A204.1 (cell line): Measurements from ENCODE around the gene STMN3.

Source experiments
- FAIRE-seq: peaks from 2 replicates; lab custom pipeline; 2012; peaks lifted over from hg19 to GRCh38; lab: Jason Lieb, UNC

The STMN3 gene

DNA sequence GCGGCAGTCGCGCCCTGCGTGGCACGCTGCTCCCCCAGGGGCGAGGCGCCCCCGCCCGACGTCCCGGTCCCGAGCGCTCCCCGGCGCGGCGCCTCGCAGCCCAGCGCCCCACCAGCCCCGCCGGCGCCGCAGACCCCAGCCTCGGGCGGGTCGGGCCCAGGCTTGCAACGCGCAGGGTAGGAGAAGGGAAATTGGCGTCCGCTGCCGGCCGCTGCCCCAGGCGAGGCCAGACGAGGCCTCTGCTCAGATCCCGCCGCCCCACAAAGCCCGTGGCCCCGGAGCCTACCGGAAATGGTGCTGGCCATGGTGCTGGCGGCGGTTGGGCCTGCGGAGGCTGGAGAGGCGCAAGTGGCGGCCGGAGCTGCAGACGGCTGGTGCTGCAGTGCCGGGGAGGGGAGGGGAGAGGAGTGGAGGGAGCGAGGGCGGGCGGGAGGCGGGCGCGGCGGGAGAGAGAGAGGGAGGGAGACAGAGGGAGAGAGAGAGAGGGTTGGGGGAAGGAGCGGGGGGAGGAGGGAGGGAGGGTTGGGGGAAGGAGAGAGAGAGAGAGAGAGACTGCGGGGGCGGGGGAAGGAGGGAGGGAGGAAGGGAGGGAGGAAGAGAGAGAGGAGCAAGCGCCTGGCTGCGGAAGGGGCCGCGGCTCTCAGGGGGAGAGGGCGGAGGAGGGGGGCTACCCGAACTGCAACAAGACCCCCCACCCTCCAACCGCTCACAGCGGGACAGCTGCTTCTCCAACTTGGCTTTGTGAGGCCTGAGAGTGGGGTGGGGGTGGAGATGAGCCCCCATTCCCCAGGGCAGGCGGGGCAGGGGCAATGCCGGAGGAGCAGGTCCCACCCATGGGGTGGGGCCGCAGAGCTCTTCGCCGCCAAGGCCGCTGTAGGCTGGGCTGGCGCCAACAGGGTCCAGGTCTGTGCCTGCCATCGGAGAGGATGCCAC is at the start of gene STMN3:
Gene STMN3, minus strand, starts transcription at position 384 of the 933 bp plus-strand sequence. Its CDS starts 79 bp downstream, at position 305.
- no peak for FAIRE-seq

DNA sequence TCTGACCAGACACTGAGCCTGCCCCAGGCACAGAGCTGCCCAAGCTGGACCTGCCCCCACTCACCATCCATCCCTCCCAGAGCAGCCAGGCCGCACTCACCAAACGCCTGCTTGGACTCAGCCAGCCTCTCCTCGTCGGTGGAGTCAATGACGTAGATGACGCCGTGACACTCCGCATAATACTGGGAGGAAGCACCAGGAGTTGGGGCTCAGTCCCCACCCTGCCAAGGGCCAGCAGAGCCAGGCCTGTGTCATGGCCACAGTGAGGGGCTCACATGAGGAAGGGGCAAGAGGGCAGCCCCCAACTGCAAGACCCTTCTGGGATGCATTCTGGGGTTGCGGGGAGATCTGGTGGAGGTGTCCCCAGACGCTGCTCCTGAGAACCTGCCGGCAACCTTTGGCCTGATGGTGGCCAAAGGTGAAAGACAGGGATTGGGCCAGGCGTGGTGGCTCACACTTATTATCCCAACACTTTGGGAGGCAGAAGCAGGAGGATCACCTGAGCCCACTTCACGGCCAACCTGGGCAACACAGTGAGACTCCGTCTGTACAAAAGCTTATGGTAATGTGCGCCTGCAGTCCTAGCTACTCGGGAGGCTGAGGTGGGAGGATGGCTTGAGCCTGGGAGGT is 48.9 kb upstream of the STMN3 start:
- no peak for FAIRE-seq

DNA sequence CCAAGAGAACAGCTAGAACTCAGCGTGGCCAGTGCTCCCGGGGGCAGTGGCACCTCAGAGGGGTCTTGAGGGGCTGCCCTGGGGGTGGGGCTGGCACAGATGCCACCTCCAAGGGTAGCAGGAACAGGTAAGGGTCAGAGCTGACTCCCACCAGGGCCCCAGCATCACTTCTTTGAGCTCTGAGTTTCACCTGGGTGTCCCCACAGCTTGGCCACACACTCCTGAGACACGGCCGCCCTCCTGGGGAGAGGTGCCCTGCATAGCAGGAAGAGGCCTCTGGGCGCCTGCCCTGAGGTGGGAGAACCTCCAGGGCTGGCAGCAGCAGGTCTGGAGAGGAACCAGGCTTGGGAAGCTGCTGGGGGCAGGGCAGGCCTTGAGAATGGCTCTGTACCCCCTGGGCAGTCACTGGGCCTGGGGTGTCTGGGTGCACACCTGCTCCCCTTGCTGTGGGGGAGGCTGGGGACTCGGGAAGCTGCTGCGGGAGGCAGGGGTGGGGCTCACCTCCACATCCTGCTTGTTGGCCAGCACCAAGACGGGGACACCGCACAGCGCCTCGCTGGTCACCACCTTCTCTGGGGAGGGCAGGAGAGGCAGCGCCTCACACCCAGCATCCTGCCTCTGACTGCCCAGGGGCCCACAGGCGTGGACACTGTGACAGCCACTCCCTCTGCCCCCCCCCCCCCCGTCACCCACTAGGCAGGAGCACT is 48.3 kb upstream of the STMN3 start:
- no peak for FAIRE-seq

DNA sequence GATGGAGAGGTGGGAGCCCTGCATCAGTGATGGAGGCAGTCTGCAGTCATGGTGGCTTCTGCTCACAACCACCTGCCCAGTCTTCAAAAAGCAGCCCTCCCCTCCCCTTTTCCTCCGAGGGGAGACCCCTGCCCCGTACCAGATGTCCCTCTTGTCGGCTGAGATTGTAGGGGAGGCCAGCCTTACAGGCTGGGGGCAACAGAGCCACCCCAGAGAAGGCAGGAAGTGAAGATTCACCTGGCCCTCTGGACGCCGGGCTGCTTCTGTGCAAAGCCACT is 47.8 kb upstream of the STMN3 start:
- FAIRE-seq: no peak

DNA sequence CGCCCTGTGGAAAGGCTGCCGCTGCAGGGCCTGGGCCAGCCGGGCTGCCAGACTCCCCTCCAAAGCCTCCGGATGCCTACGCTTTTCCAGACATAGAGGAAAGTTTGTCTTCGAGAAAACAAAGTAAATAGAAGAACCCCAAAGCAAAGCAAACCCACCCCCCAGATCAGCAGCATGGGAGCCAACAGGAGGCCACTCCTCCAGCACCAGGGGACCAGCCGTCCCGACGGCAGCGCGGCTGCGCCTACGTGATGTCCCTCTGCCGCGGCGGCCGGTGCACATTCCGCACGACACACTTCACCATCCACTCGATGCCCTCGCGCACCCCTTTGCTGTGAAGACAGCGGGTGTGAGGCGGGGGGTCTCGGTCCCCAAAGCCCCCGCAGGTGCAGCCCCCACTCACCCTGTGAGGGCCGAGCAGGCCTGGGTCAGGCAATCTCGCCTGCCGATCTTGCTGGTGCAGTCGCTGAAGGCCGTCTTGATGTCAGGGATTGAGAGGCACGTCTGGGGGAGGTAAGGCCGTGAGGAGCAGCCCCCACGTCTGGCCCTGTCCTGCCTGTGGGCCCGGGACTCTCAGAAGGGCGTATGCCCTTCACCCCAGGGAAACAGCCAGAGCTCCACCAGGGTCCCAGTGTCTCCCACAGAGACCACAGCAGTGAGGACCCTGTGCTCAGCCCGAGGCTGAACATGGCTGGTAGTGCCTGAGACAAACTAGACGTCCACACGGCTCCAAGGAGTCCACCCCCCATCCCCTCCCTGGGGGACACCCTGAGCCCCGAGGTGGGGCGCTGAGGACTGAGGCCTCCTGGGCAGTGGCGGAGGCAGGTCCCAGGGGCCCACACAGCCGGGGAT is 47.2 kb upstream of the STMN3 start:
- FAIRE-seq: no peak

DNA sequence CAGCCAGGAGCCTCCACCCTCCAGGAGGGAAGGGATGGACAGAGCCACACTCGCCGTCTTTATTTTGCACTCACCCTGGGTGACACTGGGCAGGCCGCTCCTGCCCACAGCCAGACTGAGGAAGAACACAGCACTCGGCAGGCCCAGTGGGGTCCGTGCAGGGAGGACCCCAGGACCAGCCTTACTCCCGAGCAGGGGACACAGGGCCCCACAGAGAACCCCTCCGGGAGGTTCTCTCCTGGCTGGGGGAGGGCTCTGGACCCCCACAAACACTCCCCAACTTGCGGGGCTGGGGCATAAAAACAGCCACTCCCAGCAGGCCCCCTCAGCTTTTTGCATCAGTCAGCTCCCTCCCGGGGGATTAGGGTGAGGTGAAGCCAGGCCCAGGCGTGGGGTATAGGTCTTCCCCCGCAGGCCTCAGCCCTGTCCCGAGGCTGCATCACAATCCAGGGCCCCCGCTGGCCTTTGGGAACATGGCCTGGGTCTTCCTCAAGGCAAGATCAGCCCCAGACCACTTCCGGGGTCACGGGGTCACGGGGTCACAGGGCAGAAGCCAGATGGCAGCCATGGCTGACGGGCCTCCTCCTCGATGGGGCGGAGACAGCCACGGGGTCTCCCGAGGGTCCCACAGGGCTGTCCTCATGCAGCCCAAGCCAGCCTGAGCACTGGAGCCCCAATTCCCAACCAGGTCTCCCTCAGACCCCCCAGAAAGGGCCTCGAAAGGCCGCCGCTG is 46.4 kb upstream of the STMN3 start:
- FAIRE-seq: no peak

DNA sequence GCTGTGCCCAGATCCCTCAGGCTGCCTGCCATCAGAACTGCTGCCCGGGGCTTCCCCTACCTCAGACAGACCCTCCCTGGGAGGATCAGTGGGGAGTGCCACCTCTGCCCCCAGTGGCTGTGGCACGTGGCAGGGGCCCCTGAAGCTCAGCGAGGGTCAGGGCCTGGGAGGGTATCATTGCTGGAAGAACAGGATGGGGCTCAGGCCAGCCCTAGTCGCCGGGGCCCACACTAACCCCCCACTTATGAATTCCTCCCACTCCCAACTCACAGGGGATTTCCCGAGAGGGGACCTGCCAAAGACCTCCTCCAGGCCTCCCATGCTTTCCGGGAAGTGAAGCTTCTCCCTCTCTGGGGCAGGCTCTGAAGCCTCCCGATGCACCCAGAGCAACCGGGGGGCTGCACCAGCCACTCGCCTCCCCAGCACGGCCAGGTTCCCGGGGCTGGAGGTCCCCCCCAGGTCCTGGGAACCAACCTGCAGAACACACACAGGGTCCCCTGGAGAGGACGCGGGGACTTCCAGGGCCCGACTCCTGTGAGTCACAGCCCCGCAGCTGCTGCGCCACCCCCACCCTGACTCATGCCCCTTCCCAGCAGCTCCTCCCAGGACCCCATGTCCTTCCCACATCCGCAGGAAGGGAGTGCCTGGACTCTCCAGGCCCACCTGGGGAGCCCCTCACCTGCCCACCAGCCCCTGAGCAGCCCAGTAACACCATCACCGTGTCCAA is 45.7 kb upstream of the STMN3 start:
- FAIRE-seq: no peak

DNA sequence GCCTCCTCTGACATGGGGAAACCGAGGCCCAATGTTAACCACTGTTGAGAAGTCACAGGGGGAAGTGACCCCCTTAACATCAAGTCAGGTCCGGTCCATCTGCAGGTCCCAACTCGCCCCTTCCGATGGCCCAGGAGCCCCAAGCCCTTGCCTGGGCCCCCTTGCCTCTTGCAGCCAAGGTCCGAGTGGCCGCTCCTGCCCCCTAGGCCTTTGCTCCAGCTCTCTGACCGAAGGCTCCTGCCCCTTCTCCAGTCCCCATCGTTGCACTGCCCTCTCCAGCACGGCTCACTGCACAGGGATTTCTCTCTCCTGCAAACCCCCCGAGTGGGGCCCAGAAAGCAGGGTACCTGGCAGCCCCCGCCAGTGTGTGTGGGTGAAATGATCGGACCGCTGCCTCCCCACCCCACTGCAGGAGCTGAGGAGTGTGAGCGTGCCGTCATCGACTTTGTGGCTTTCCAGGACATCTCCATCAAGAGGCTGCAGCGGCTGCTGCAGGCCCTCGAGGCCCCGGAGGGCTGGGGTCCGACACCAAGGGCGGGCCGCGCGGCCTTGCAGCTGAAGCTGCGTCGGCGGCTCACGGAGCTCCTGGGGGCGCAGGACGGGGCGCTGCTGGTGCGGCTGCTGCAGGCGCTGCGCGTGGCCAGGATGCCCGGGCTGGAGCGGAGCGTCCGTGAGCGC is 44.8 kb upstream of the STMN3 start:
- FAIRE-seq: no peak

DNA sequence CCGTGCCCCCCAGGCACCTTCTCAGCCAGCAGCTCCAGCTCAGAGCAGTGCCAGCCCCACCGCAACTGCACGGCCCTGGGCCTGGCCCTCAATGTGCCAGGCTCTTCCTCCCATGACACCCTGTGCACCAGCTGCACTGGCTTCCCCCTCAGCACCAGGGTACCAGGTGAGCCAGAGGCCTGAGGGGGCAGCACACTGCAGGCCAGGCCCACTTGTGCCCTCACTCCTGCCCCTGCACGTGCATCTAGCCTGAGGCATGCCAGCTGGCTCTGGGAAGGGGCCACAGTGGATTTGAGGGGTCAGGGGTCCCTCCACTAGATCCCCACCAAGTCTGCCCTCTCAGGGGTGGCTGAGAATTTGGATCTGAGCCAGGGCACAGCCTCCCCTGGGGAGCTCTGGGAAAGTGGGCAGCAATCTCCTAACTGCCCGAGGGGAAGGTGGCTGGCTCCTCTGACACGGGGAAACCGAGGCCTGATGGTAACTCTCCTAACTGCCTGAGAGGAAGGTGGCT is 44.2 kb upstream of the STMN3 start:
- FAIRE-seq: no peak

DNA sequence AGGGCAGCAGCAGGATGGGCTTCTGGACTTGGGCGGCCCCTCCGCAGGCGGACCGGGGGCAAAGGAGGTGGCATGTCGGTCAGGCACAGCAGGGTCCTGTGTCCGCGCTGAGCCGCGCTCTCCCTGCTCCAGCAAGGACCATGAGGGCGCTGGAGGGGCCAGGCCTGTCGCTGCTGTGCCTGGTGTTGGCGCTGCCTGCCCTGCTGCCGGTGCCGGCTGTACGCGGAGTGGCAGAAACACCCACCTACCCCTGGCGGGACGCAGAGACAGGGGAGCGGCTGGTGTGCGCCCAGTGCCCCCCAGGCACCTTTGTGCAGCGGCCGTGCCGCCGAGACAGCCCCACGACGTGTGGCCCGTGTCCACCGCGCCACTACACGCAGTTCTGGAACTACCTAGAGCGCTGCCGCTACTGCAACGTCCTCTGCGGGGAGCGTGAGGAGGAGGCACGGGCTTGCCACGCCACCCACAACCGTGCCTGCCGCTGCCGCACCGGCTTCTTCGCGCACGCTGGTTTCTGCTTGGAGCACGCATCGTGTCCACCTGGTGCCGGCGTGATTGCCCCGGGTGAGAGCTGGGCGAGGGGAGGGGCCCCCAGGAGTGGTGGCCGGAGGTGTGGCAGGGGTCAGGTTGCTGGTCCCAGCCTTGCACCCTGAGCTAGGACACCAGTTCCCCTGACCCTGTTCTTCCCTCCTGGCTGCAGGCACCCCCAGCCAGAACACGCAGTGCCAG is 43.6 kb upstream of the STMN3 start, which contains the start of gene TNFRSF6B:
Gene TNFRSF6B, plus strand, starts transcription at position 25 of the 729 bp plus-strand sequence. Its CDS starts 116 bp downstream, at position 141.
- no peak for FAIRE-seq

DNA sequence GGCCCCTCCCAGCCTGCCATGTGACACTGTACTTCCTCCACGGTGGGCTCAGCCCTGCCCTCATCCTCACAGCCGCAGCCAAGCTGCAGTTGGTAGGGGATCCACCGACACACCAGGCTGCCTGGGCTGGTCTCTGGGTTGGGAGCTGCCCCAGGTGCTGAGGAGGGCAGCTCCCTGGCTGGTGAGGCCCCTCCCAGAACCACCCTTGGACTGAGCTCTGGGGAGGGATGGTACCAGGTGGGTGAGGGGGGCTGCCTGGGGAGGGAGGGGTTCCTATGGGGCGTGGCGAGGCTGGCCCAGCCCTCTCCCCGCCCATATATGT is 43.0 kb upstream of the STMN3 start:
- no peak for FAIRE-seq

DNA sequence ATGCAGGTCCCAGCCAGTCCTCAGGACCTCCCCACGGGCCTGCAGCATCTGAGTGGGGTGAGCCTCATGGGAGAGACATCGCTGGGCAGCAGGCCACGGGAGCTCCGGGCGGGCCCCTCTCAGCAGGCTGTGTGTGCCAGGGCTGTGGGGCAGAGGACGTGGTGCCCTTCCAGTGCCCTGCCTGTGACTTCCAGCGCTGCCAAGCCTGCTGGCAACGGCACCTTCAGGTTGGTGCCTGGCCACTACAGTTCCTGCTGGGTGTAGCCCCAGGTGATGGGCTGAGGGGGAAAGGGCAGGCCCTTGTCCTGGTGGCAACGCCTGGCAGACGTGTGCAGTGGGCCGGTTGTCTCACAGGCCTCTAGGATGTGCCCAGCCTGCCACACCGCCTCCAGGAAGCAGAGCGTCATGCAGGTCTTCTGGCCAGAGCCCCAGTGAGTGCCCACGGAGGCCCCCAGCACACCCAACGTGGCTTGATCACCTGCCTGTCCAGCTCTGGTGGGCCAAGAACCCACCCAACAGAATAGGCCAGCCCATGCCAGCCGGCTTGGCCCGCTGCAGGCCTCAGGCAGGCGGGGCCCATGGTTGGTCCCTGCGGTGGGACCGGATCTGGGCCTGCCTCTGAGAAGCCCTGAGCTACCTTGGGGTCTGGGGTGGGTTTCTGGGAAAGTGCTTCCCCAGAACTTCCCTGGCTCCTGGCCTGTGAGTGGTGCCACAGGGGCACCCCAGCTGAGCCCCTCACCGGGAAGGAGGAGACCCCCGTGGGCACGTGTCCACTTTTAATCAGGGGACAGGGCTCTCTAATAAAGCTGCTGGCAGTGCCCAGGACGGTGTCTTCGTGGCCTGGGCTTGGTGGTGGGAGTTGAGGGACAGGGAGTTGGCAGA is 42.4 kb upstream of the STMN3 start:
- FAIRE-seq: no peak

DNA sequence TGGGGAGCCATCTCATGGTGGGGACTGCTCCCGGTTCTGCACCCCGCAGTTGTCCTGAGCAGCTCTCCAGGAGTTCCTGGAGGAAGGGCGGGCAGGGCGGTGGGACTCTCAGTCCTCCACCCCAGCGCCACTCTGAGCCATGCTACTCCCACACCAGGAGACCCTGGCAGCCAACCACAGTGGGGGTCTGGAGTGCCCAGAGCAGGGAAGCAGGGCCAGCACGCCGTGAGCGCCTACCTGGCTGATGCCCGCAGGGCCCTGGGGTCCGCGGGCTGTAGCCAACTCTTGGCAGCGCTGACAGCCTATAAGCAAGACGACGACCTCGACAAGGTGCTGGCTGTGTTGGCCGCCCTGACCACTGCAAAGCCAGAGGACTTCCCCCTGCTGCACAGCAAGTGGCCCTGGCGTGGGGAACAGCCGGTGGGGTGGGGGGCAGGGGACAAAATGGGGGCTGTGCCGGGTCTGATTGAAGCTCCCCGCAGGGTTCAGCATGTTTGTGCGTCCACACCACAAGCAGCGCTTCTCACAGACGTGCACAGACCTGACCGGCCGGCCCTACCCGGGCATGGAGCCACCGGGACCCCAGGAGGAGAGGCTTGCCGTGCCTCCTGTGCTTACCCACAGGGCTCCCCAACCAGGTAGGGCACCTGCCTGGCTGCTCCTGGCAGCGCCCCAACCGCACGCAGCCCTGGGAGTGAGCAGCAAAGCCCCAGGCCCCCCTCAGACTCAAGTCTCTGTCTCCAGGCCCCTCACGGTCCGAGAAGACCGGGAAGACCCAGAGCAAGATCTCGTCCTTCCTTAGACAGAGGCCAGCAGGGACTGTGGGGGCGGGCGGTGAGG is 41.6 kb upstream of the STMN3 start:
- no peak for FAIRE-seq

DNA sequence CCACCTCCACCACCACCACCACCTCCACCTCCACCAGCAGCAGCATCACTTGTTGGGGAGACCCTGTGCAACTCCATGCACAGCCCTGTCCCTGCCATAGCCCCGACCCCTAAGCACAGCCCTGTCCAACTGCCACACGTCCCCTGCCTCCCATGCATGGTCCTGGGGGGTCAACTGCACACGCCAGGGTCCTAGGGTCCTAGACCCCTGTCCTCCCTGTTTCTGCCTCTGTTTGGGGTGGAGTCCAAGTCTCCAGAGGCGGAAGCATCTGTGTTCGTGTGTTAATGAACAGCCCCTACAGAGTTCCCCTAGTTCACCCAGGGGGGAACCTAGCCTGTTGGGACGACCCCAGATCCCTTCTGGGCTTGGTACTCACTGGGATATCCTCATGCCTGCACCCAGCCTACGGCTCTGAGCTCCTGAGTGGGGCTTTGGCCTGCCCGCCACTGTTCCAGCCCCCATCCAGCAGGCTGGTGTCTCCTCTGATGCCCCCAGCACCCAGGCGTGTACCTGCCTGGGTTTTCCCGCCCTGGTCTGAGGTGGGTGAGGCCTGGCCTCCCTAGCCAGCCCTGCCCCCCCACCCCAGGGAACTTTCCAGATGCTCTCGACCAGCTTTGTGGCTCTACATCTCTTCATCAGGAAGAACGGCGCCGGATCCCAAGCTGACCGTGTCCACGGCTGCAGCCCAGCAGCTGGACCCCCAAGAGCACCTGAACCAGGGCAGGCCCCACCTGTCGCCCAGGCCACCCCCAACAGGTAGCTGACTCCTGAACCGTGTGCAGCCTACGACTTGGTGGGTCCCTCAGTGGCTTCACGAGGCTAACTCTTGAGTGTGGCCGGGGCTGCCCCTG is 40.7 kb upstream of the STMN3 start:
- no peak for FAIRE-seq

DNA sequence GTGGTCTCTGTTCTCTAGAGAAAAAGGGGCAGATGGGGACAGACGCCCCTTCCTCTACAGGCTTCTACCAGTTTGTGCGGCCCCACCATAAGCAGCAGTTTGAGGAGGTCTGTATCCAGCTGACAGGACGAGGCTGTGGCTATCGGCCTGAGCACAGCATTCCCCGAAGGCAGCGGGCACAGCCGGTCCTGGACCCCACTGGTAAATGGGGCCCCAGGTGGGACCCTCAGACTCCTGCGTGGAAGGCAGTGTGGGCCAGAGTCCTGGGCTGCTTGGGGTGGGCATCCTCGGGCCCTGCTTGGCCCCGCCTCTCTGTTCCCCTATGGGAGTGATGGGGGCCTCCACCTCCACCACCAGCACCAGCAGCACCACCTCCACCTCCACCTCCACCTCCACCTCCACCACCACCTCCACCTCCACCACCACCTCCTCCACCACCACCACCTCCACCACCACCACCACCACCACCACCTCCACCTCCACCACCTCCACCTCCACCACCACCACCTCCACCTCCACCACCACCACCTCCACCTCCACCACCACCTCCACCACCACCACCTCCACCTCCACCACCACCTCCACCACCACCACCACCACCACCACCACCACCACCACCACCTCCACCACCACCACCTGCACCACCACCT is 40.0 kb upstream of the STMN3 start:
- no peak for FAIRE-seq
